Muscle of leg (tissue), 11 donors: ENCODE measurements around the gene CHRNA7. TPM values are rescaled to one million over a fixed set of nuclear protein-coding genes. Genes with fewer than 3 reads are reported as not detected.
A peak's percentile ranks its signal among the peaks of the same experiment; 100 is the strongest.
"Not testable (repeated sequence)": the region's sequence is repeated elsewhere in the genome, so short reads cannot be mapped to it uniquely, and the experiment has no call there.

Experiments
- DNase-seq: peaks from one replicate; pipeline ENCODE4 v3.0.0; 2013
- H3K27ac ChIP-seq: one replicate; pipeline ENCODE4 v1.5.1; 2013; ENCODE audit warnings: mild to moderate bottlenecking, low read length, control low read depth
- H3K27me3 ChIP-seq: one replicate; pipeline ENCODE4 v1.6.1; 2013; ENCODE audit warnings: low read length; ENCODE audit not compliant: control insufficient read depth, insufficient read depth
- H3K36me3 ChIP-seq: one replicate; pipeline ENCODE4 v1.6.1; 2013; ENCODE audit warnings: low read length; ENCODE audit not compliant: control insufficient read depth, insufficient read depth
- H3K4me1 ChIP-seq: one replicate; pipeline ENCODE4 v1.6.1; 2013; ENCODE audit warnings: low read length; ENCODE audit not compliant: control insufficient read depth, insufficient read depth
- H3K4me3 ChIP-seq: one replicate; pipeline ENCODE4 v1.5.1; 2013; ENCODE audit warnings: low read length, control low read depth
- H3K9me3 ChIP-seq: replicated peaks from 2 replicates; pipeline ENCODE4 v1.6.1; 2013; ENCODE audit warnings: low read depth, low read length; ENCODE audit not compliant: control insufficient read depth
- WGBS: methylation state at CpG from one replicate; pipeline ENCODE4 v1.1.5; 2013; ENCODE audit warnings: missing lambda C conversion rate; ENCODE audit not compliant: insufficient coverage; 5-methylcytosine and 5-hydroxymethylcytosine counted together
- polyA plus RNA-seq, 8 donors: library from polyadenylated mRNA; unstranded; fragments of 120-200 nt; gene quantifications; one replicate each; pipeline versions ENCODE4 v1.2.1 to v1.2.3, GENCODE V29; 2013; ENCODE audit warnings: inconsistent platforms in 1 of 8, low replicate concordance in 1 of 8; ENCODE audit not compliant: insufficient read length in 8 of 8, insufficient read depth in 1 of 8
- total RNA-seq: library from RNA; stranded (reverse); fragments of 120-200 nt; gene quantifications from one replicate; pipeline ENCODE4 v1.2.4, GENCODE V29; 2013

Gene CHRNA7
- total and polyA plus RNA-seq, 9 donors: 0.84 to 4.1 (median 1.9) TPM

DNA sequence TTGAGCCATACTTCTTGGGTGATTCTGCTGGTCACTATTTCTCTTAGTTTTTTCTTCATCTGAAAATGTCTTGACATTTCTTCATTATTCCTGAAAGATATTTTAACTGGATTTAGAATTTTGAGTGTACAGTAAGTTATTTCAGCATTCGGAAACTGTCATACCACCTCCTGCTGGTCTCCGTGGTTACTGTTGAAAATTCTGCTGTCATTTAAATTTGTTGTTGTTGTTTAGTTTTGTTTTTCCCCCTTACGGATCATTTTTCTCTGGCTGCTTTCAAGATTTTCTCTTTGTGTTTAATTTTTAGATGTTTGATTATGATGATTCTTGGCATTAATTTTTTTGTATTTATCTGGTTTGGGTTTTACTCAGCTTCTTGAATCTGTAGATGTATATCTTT lies 100.5 kb downstream of the CHRNA7 start:
- no peaks in the 10 kb centered on the region for H3K36me3 ChIP-seq
- no peaks in the 10 kb centered on the region for H3K9me3 ChIP-seq
- no peak for DNase-seq
- H3K4me1 ChIP-seq: no peaks in the 10 kb centered on the region
- H3K27ac ChIP-seq: no peak overlapping the region
- H3K27me3 ChIP-seq: no peaks in the 10 kb centered on the region
- no peak overlapping the region for H3K4me3 ChIP-seq
- WGBS: no CpG with 5 or more reads among the region's 3 CpGs

DNA sequence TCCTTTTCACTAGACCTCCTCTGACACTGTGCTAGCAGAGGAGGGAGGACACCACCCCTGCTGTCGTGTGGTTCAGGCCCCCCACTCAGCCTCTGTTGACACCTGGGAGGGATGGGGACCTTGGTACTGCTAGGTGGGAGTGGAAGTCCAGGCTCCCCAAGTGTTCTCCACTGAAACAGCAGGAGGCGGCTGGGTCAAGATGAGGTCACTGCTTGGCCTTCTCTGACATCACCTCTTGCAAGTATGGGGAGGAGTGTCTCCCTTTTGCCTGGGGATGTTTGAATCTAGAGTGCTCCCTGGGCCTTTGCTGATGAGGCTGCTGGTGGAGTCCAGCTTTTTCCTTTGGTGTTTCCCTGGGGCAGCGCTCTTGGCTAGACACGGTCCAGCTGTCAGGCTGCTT lies 101.5 kb downstream of the CHRNA7 start:
- Histone ChIP-seq H3K36me3 (no peaks in the 10 kb centered on the region), H3K27me3 (no peaks in the 10 kb centered on the region), H3K4me1 (no peaks in the 10 kb centered on the region), H3K4me3 (no peak overlapping the region), H3K27ac (no peak overlapping the region), H3K9me3 (no peaks in the 10 kb centered on the region)
- 97% methylated on average over 3 of the region's 4 CpGs for WGBS
- DNase-seq: no peak

DNA sequence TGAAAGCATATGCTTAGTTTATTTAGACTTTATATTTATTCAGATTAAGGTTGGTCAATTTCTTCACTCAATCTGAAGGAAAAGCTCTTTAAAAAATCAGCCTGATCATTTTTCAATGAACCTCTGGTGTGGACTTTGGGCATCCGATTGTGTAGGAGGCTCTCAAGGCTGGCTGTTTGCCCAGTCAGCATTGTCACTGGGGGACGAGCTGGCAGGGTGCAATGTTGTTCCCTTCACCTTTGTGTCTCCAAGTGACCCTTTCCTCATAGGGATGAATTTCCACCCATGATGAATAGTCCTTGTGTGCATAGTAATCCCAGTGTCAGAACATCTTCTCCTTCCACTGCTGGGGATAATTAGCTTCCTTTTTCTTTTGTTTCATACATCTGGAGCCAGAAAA lies 102.5 kb downstream of the CHRNA7 start:
- Histone ChIP-seq H3K36me3 (no peaks in the 10 kb centered on the region), H3K9me3 (no peaks in the 10 kb centered on the region), H3K27ac (no peak overlapping the region), H3K4me1 (no peaks in the 10 kb centered on the region), H3K27me3 (no peaks in the 10 kb centered on the region), H3K4me3 (no peak overlapping the region)
- WGBS: no CpG with 5 or more reads among the region's 2 CpGs
- no peak for DNase-seq

DNA sequence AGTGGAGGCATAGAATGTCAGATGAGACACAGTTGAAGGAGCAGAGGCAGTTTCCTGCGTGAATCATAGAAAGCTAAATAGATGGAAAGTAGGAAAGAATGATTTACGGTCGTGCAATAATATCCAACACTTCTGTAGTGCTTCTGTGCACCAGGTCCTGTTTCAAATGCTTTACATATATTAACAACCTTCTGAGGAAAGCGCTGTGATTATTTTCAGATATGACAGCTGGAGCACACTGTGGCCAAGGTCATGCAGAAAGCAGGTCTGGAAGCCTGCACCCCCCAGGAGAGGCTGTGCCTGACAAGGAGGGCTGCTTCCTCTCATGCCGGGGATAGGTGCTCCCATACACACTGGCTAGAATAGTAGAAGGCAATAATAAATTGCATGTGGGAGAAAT lies 104.5 kb downstream of the CHRNA7 start:
- no CpG with 5 or more reads among the region's 5 CpGs for WGBS
- no peaks in the 10 kb centered on the region for H3K4me1 ChIP-seq
- no peaks in the 10 kb centered on the region for H3K27me3 ChIP-seq
- no peak overlapping the region for H3K27ac ChIP-seq
- no peak overlapping the region for H3K4me3 ChIP-seq
- H3K36me3 ChIP-seq: no peaks in the 10 kb centered on the region
- peak; percentile 38 for DNase-seq
- no peaks in the 10 kb centered on the region for H3K9me3 ChIP-seq

DNA sequence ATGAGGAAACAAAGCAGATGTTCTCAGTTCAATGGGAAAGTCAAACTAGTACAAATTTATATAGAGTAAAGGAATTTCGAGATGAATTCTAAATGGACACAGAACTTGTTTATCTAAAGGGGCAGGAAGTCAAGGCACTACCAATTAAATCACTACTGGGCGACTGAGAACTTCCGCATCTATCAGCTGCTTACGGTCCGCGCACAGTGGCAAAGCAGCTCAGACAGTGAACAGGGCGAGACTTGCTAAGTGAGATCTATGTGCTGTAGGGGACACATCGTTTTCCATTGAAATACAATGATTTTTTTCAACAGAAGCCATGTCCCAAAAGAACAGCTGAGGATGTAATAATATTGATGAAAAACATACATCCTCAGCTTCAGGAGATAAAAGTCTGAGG lies 105.0 kb downstream of the CHRNA7 start:
- DNase-seq: no peak
- no peaks in the 10 kb centered on the region for H3K36me3 ChIP-seq
- no peaks in the 10 kb centered on the region for H3K9me3 ChIP-seq
- H3K4me1 ChIP-seq: no peaks in the 10 kb centered on the region
- no peak overlapping the region for H3K4me3 ChIP-seq
- no CpG with 5 or more reads among the region's 8 CpGs for WGBS
- no peaks in the 10 kb centered on the region for H3K27me3 ChIP-seq
- H3K27ac ChIP-seq: no peak overlapping the region

DNA sequence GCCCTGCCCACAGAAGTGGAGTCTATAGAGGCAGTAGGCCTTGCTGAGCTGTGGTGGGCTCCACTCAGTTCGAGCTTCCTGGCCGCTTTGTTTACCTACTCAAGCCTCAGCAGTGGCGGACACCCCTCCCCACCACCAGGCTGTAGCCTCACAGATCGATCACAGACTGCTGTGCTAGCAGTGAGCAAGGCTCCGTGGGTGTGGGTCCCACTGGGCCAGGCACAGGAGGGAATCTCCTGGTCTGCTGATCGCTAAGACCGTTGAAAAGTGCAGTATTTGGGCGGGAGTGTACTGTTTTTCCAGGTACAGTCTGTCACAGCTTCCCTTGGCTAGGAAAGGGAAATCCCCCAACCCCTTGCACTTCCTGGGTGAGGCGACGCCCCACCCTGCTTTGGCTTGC lies 115.2 kb downstream of the CHRNA7 start:
- not testable (repeated sequence) for H3K27ac ChIP-seq, DNase-seq, H3K27me3 ChIP-seq, H3K9me3 ChIP-seq, H3K4me1 ChIP-seq, H3K36me3 ChIP-seq, H3K4me3 ChIP-seq
- 87% methylated on average over 9 of the region's 10 CpGs for WGBS

DNA sequence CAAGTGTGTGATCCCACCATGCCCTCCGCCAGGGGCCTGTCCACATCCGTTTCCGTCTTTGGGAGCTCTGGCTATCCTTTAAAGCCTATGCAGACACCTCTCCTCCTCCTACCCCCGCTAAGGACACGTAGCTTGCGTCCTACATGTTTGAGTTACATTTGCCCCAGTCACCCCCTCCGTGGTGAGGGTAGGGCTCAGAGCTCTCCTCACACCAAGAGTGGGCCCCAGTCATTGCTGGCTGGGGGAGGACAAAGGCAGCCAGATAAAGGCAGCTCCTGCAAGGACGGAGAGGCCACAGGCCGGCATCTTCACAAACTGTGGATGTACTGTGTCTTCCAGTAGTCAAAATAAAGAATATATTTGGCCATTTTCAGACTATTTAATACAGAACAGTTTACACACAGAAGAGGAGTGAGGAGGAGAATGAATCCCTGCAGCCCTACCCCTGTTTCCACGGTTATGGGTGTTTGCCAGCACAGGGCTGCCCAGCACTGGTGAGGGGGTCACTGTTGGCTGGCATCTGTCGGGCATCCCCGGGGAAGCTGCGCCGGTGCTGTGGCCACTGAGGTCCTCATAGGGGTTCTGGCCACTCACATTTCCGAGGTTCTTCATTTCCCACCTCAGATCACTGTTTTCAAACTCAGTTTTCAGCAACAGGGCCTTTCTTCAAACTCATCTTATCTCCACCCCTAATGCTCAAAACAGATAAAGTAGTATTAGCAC lies 118.7 kb downstream of the CHRNA7 start:
- Histone ChIP-seq H3K27ac (no peak overlapping the region), H3K27me3 (no peaks in the 10 kb centered on the region), H3K4me1 (no peaks in the 10 kb centered on the region), H3K9me3 (no peaks in the 10 kb centered on the region), H3K4me3 (no peak overlapping the region), H3K36me3 (no peaks in the 10 kb centered on the region)
- DNase-seq: no peak
- 89% methylated on average over 12 of the region's 15 CpGs for WGBS

DNA sequence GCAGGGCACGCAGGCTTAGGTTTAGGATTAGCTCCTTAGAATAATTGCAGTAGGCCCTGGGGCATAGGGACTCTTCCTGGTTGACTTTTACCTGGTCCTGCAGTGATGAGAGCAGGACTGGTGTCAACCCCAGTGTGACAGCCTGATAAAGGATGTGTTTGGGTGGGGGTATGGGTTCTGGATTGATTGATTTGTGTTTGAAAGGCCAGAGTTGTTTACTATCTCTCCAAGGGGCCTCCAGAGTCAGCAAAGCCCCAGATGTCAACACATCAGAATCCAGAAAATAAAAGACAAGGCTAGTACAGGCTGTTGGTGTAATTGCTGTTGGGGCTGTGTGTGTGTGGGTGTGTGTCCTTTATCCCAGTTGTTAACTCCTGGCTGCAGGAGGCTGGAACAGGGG lies 122.3 kb downstream of the CHRNA7 start:
- Histone ChIP-seq H3K4me3 (no peak overlapping the region), H3K27ac (no peak overlapping the region), H3K9me3 (no peaks in the 10 kb centered on the region), H3K4me1 (no peaks in the 10 kb centered on the region), H3K36me3 (no peaks in the 10 kb centered on the region), H3K27me3 (no peaks in the 10 kb centered on the region)
- no peak for DNase-seq
- 38% methylated on average over 1 of the region's 1 CpG for WGBS

DNA sequence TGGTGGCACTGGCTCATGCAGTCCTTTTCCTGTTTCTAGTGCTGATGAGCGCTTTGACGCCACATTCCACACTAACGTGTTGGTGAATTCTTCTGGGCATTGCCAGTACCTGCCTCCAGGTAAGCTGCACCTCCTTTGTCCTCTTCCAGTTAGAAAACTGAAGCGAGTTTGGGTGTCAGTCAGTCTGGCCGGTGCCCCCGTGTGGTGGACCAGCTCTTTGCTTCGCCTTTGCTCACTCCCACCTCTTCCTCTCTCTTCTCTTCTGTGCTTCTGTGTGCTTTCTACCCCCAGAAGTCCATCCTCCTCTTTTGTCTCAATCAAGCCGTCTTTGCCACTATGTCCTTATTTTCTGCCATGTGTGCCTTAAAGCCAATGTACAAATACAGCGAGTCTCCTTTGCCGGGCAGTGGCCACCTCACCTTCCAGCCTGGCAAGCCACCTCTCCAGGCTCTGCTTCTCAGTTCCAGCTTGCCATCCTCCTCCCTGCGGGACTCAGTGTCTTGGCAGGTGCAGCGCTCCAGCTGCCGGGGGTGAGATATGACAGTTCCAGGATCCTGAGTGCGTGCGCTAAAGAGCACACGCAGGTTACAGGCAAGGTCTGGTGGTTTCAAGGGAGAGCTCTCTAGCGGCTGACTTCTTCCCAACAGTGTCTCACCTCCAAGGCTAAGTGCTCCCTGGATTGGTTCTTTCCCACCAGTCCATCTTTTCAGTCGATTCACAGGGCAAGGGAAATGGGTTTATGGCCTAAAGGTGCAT lies 123.7 kb downstream of the CHRNA7 start:
- not testable (repeated sequence) for H3K4me1 ChIP-seq, DNase-seq, H3K27ac ChIP-seq, H3K9me3 ChIP-seq, H3K36me3 ChIP-seq, H3K27me3 ChIP-seq, H3K4me3 ChIP-seq
- no CpG with 5 or more reads among the region's 18 CpGs for WGBS

DNA sequence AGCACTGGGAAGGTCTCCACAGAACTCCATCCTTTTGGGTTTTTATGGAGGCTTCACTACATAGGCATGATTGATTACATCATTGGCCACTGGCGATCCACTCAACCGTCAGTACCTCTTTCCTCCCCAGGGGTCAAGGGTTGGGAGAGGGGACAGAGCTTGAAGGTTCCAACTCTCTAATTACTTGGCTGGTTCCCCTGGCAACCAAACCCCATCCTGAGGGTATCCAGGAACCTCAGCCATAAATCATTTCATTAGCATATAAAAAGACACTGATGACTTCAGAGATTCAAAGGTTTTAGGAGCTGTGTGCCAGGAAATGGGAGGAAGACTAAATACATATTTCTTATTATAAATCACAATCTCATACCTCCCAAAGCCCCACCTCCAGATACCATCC lies 131.8 kb downstream of the CHRNA7 start:
- H3K27me3 ChIP-seq, H3K9me3 ChIP-seq, DNase-seq, H3K36me3 ChIP-seq, H3K4me3 ChIP-seq, H3K27ac ChIP-seq, H3K4me1 ChIP-seq: not testable (repeated sequence)
- WGBS: no CpG with 5 or more reads among the region's 2 CpGs
